HPDE6-E6E7 (cell line): ENCODE measurements around the gene ARMH3.
A peak's percentile ranks its signal among the peaks of the same experiment; 100 is the strongest.

ENCODE experiments used
- DNase-seq: peaks from one replicate; pipeline ENCODE4 v3.0.0; 2011; ENCODE audit warnings: missing footprints; ENCODE audit errors: extremely low spot score

Gene ARMH3

DNA sequence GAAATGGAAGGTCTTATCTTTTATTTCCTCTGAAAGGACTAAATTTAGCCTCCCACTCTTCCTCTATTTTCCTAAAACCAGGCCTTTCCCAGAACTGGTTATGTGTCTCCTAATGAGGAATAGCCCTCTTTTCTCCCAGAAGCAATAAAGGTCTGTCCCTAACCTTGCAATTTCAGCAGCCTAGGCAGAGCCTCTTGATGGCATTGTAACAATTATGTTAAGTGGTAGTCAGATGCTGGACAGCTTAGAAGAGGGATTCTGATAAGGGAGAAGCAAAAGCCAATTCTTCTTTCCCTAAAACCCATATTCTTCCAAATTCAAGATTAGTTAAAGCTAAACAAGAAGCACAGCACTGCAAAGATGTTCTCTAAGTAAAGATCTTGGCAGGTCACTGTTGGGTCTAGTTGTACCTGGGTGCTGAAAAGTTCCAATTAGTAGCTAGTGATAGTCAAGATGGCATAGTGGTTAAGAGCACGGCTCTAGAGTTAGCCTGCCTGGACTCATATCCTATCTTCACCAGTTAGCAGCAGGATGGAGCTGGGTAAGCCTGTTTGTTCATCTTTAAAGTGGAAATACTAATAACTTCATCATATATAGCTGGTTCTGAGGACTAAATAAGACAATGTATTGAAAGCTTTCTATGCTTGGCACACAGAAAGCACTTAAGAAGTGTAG lies 198.0 kb downstream of the ARMH3 start:
- no peak for DNase-seq

DNA sequence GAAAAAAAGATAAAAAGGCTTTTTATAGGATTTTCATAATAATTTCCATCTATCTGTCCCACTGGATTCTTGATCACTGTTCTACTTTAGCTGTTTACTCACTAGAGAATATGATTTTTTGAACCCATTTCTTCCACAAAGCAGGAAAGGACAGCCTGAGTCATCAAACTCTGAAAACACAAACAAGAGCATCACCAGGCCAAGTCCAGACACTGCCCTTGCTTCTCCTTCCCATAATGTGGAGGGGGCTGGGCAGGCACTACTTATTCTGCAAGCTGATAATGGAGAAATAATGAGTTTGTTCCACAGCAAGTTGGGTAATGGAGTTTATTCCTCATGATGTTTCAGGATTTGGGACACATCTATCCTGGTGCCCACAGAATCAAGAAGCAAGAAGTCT lies 199.3 kb downstream of the ARMH3 start:
- no peak for DNase-seq

DNA sequence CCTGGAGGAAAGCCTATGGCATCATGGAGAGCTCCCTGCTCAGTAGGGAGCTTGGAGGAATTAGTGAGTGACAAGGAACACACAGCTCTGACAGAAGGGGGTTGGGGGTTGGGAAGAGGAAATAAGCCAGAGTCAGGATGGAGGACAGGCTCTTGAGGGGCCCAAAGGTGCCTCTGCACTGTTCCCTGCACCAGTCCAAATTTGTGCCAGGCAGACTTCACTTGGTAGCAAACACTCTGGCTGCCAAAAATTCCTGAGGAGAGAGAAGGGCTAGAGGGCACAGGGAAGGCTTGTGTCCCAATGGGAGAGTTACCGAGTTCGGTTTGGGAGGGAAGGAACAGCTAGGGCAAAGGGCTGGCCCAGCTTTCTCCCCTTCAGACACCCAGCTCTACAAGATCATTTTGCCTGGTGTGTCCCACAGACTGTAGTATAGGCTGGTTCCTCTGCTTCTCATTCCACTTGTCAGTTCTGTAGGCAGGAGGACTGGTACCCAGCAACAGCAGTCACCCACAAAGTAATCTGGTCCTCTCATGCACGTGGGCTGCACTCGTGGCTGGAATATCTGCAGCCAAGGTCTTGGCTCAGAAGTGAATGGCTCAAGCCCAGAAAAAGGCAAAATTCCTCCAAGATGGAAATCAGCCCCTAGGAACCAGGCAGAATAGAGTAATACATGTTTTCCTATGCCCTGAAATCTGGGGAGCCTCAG lies 204.4 kb downstream of the ARMH3 start:
- no peak for DNase-seq

DNA sequence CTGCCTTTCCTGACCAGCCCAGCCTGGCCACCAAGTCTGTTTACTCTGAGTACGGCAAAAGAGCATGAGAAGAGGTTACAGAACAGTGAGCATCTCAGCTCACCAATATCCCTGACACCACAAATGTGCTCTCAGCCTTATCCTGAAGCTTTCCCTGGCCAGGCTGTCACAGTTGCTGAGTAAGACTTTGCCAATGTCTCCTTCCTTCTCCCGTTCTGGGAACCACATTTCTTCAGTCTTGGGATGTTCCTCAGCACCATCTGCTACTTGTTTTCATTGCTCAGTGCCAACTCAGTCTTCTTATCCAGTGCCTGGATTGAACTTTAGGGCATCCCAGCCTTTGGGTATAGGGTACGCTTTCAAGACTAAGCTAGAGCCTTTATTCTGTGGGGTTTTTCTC lies 205.2 kb downstream of the ARMH3 start:
- DNase-seq = no peak

DNA sequence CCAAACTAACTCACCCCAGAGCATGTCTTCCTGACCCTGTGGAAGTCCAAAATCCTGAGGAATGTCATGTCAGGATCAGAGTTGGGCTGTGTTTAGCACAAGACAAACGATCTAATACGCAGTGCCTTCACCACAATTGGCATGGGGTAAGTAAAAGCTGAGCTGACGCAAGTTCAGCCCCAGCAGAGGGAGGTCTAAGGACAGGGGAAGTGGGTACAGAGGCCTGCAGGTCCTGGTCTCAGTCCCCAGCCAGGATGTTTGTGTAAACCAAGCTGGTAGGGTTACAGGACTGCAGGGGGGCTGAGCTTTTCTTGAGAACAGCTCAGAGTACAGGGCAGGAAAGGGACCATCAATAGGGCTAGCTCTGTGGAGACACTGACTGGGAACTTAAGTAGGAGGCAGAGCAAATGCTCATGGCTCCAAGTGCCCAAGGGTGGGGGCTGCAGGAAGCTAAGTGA lies 207.1 kb downstream of the ARMH3 start:
- DNase-seq = no peak

DNA sequence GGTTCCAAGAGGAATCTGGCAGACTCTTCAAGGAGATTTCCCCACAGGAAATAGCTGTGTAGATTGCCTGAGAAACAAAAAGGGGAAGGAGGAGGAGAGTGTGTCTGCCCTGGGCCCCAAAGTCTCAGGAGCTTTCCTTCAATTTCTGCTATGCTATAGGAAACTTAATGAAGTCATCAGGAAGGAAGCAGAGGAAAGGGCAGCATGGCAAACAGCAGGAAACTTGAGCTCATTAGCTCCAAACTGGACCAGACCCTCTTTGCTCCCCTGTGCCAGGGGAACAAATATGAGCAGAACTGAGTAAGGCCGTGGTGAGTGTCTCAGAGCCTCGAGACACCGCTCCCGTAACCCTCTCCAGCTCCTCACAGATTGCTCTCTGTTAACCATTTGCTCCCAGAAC lies 207.6 kb downstream of the ARMH3 start:
- no peak for DNase-seq

DNA sequence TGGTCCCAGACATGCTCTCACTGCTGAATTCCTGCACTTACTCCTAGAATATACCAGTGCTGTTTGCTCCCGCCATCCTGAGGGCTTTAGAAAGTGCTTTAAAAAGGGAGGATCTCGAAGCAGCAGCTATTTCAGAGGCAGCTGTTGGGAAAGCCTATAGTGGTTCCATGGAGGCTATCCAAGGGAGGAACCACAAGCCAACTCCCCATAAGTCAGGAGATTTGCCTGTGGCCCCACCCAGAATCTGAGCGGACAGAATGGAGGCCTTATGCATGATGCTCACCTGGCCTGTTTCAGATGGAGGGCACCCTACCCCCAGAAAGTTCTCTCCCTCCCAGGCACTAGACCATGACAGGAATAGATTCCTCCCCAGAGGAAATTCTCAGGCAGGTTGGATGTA lies 210.1 kb downstream of the ARMH3 start:
- no peak for DNase-seq

DNA sequence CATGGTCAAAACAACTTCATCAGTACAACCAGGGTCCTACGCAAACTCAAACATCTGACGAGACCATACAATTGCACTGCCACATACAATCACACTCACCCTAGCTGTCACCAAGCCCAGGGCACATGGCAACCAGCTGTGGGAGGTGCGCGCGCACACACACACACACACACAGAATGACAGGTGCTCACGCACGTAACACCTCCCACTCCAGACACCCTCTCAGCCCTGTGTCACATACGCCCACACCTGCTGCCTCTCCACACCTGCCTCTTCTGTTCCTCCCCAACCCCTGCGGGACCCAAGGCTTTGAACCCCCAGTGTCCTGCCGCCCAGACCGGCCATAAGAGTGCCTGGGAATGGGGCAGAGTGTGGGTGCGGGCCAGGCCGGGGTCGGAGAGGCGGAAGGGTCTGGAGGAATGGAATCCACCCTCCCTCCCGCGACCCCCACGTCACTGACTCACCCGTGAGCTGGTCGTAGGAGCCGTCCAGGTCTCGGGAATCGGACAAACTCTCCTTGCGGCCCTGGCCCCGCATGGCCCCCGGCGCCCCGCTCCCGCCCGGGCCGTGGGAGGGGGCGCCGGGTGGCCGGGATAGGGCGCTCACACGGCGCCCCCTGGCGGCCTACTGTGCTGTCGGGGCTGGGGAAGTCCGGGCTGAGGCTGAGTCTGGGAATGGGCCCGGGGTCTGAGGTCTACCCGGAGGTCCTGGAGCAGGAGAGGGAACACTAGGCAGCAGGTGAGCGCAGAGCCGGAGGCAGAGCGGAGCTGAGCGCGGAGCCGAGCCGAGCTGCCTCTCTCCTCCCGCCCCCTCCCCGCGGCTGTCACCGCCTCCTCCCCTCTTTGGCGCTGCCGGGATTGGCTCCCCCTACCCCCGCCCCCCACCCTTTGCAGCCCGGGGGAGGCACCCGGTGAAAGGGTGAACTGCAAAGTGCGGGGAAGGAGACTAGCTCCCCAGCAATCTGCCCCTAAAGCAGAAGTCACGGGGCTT lies 212.6 kb downstream of the ARMH3 start, which contains the start of gene KCNIP2:
Gene KCNIP2 (minus strand): TSS at position 769 of the 990 bp plus-strand sequence. CDS start 232 bp downstream, at position 537.
- no peak for DNase-seq

DNA sequence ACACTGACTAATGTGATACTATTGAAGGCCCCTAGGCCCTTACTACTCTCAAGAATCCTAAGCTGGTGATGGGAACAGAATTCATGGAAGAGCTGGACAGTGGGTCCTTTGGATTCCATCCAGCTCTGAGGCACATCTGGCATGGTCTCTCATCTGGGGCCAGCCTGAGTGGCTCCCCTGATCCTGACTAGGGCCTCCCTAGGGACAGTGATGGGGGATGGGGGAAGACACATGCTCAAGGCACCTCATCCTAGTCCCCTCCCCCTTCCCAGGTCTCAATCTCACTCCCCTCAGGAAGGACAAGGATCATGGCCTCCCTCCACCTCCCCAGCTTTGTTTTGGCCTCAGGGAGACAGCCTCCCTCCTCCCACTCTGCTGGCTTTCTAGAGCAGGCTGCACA lies 214.1 kb downstream of the ARMH3 start:
- no peak for DNase-seq

DNA sequence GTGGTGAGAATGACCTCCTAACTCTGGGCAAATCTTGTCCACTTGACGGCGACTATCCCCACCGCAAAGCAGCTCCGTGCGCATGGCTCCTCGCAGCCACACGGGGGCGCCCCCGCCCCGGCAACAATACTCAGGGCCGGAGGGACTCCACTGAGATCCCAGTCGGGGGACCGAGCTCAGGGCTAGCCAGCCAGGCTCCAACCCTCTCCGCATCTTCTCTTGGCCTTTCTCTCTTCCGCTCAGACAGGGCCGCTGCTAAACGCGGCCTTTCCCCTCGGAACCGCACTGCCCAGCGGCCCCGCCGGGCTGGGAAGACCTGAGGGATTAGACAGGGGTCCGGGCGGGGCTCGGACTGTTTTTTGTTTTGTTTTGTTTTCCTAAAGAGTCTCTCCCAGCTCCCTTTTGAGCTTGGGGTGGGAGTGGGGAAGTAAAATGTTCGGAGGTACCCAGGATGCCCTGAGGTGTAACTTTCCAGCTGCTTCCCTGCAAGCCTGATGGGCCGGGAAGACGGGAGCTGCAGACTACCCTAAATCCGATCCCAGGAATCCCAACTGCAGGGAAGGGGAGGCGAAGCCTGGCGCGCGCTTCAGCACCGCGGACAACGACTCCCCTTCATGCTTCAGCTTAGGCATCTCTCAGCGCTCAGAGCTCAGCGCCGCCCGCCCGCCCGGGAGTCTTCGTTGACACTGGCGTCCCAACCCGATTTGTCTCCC lies 215.1 kb downstream of the ARMH3 start:
- DNase-seq = peak; percentile 83

DNA sequence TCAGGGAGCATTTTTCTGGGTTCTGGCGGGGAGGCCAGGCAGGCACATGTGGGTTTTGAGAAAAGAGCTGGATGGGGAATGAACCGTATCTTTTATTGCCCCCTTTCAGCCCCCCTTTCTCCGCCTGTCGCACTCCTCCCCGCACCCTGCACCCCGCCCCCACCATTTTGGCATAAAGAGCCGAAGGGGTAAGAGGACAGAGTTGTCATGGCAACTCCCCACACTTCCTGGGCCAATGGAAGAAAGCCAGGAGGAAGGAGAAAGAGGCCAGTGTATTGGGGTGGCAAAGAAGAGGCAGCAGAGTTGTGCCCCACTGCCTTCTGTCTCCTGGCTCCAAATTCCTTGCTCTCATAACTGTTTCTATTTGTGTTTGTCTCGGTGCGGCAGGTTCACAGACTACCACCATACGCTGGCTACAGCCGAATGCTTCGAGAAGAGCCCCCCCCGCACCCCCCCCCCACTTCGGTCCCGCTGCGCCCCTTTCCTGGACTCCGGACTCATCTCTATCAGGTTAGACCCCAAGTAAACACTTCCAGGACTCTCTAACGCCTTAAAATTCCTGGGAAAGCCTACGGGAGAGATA lies 215.8 kb downstream of the ARMH3 start:
- no peak for DNase-seq

DNA sequence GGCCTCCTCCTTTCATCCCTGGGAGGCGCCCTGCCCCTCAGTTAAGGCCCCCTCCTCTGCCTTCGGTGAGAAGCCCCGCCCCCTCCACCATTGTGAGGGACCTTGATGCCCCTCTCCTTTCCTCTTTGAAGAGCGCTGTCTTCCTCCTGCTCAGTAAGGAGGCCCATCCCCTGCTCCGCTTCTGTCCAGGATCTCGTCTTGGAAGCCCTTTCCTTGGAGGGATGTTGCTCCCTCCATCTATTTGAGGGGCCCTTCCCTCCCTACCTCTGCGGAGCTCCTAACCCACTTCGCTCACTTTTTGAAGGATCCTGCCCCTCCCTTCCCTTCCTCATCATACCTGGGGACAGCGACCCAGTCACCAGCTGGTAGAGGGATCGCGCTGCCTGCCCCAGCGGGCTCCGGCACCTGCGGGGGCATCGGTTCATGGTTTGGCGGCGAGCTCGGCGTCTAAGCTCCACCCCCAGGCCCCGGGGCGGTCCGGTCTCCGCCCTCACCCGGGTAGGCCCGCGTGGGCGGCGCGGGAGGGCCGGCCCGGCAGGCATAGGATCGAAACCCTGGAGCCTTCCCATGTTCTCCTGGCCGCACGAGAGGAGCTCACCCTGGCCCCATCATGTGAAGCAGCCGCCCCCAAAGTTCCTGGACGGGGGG lies 216.4 kb downstream of the ARMH3 start:
- DNase-seq = peak; percentile 63

DNA sequence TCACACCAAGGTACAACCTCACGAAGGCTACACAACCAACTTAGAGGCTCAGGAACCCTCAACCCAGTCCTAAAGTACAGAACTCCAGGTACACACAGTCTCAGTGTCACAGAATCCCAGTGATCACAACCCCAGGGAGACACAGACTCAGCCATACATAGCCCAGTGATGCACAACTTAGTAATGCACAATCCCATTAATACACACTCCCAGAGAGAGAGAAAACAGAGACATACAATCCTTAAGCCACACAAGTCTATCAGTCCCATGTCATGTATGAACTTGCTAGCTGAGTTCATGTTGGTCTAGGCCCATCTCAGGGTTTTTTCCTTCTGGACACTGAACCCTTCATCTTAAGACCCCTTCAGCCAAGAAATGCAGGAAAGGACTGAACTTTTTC lies 217.0 kb downstream of the ARMH3 start:
- no peak for DNase-seq

DNA sequence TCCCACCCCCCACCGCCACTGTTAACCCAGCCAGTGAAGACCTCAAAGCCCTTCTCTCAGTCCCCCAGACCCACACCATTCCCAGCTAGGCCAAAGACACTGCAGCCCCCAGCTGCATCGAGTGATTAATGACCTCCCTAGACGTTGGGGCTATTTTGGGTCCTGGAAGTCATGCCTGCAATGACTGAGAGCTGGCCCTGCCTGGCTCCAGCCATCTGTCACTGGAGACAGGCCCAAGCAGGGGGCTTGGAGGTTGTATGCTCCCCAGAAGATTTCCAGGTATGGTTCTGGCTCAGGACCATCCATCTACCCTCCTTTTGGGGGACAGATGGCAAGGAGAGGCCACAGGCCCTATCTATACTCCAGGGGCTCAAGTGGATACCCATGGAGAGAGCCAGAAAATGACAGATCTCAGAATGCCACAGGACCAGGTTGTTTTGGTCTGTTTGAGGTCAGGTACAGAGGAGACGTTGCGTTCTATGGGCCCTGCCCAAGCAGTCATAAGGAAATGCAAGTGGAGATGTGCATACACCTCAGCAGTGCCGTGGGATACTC lies 217.5 kb downstream of the ARMH3 start:
- no peak for DNase-seq

DNA sequence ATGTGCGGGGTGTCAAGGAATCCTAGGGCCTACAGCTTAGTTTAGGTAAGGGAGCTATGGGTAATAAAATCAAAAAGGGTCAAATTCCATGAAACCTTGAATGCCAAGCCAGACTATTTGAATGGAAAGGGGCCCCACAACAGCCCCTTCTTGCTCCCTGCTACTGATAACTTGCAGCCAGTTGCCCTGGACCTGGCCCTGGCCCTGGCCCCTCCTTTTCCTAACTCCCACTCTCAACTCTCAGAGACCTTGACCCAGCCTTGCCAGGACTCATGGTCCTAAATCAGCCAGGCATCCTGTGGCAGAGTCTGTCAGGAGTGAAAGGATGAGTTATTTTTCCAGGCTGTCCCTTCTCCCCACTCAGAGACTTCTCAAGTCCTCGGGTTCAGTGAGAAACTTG lies 218.2 kb downstream of the ARMH3 start:
- DNase-seq = no peak

DNA sequence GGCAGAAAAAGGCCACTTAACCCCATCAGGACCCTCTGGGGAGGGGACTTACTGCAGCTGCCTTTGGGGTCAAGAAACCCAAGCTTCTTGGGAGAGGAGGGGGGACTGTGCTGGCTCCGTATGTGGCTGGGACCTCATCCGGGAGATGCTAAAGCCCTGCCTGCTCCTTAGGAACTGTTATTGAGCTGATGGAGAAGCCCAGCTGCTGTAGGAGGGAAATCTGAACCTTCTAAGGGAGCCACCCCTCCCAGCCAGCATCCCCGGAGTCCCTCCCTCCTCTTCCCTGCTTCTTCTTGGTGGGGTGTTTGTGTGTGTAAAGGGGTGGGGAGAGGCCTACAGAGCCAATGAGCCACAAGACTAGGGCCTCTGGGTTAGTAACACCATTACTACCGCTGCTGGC lies 220.6 kb downstream of the ARMH3 start:
- DNase-seq = no peak

DNA sequence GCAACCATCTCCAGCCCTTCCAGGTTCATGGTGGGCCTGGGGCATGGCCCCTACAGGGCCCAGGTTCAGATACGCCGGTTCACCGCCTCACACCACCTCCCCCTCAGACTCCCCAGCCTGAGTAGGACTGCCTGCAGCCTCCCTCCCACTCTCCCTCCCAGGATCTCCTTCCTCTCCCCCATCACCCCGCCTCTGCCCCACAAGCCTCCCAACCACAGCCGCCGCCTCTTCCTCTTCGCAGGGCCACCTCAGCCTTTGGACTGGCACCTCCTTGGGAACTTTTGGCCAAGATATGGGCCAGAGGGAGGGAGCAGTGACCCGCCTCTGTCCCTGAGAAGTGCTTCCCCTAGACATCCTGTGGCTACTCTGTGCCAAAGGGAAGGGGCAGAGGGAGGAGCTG lies 221.6 kb downstream of the ARMH3 start:
- no peak for DNase-seq

DNA sequence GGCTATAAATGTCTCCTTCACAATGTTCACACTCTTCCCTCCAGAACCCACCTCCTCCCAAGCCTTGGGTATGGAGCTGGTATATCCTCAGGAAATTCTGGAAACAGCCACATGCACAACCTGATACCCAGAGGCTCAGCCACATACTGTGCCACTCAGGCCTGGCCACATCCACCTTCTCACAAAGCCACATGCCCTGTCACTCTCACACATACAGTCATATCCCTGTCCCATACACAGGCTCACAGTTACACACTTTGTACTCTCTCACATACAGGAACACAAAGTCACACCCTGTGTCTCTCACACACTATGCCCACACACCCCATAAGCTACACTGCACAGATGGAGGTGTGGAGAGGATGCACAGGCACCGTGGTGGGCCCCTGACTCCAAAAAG lies 222.5 kb downstream of the ARMH3 start:
- no peak for DNase-seq

DNA sequence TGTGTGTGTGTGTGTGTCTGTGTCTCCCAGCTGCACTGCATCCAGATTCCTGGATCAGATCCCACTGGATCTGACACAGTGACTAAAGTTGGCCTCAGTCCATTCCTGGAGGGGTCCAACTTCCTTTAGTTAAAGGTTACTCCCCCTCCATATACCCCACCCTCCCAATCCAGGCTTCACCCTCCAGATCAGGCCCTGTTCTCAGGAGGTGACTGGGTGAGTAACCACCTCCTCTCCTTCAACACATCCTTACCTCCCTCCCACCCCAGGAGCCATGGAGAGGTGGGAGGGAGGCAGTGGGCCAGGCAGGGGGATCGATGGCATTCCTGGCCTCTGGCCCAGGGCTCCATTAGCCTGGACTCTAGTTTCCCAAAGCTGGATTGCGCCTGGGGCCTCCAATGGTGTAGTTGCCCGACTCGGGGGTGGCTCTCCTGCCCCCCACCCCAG lies 223.6 kb downstream of the ARMH3 start:
- no peak for DNase-seq

DNA sequence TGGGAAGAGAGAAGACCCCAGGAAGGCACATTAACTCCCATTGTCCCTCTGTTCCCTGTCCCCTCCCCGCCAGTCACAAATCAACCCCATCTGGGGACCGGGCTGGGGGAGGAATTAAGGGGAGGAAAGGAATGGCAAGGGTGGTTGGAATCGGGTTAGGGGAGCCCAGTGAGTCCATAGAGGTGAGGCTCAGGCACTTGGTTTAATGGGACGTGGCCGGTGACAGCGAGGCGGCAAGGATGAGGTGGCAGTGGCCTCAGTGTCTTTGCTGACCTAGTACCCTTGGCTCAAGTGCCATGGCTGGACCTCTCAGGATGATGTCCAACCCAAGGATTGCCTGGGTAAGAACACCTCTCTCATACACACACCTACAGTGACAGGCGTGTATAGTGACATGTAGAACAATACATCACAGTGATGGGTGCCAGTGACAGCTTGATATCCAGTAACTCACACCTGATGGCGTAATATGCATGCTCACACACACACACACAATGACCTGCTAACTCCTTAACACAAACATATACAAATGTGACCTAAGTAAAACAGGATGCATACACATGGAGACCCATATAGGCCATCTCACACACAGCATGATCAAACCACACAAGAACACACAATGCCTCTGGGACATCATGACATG lies 224.7 kb downstream of the ARMH3 start:
- no peak for DNase-seq
